HepG2 (cell line): ENCODE results near the gene EPHA10. TPM values are rescaled to one million over a fixed set of nuclear protein-coding genes. Genes with fewer than 3 reads are reported as not detected.

Experiments used
- ATAC-seq: fragments of 200-7000 bp; cut with Tn5 transposase; 3 replicates; pipeline ENCODE4 v1.9.1; 2020; ENCODE audit warnings: mild to moderate bottlenecking, moderate library complexity
- BruUV-seq: library from RNA; stranded (reverse); fragments of 400-500 nt; replicated peaks from 2 replicates; lab custom pipeline; 2021; lab: Mats Ljungman, UMichigan
- CTCF ChIA-PET: fragments of 300-600 bp; formaldehyde crosslinking; extraction: SDS; loops from one replicate; lab custom pipeline; 2021; ENCODE audit warnings: low total read pairs, inconsistent platforms, low intra/inter-chr PET ratio; lab: Yijun Ruan, JAX
- POLR2A ChIA-PET: fragments of 350-600 bp; sonication (Branson Sonifier 250); formaldehyde crosslinking; loops from one replicate; lab custom pipeline; 2020; ENCODE audit warnings: antibody characterized with exemption, inconsistent platforms; lab: Yijun Ruan, JAX
- DNase-seq: peaks from one replicate; pipeline ENCODE4 v3.0.0-alpha.2; 2015; ENCODE audit warnings: low spot score
- FAIRE-seq: peaks from 3 replicates; lab custom pipeline; 2011; peaks lifted over from hg19 to GRCh38; lab: Jason Lieb, UNC
- H2AFZ ChIP-seq: one replicate; pipeline ENCODE4 v1.6.1; 2011; ENCODE audit warnings: low read length, inconsistent platforms
- H3K27ac ChIP-seq: fragments of 300-600 bp; 3 replicates; pipeline ENCODE4 v1.8.0; 2011; ENCODE audit warnings: mixed run types, mild to moderate bottlenecking, mixed read lengths, low read length, inconsistent platforms; ENCODE audit not compliant: insufficient read depth; ENCODE audit errors: extremely low read length
- H3K27me3 ChIP-seq, 2 experiments: fragments of 200-600 bp in 1 of 2; 2 replicates in 1 of 2; 3 replicates in 1 of 2; pipeline versions ENCODE4 v1.6.0 to v1.8.0; 2011; ENCODE audit warnings: low read length in 2 of 2, mild to moderate bottlenecking in 2 of 2, moderate library complexity in 2 of 2, inconsistent platforms in 1 of 2; ENCODE audit not compliant: insufficient read depth in 2 of 2, control insufficient read depth in 1 of 2
- H3K36me3 ChIP-seq, 2 experiments: fragments of 200-600 bp in 1 of 2; replicated peaks in 1 of 2; 2 replicates in 1 of 2; 3 replicates in 1 of 2; pipeline versions ENCODE4 v1.5.1 to v1.8.0; 2011; ENCODE audit warnings: low read length in 2 of 2, inconsistent platforms in 1 of 2; ENCODE audit not compliant: insufficient read depth in 2 of 2, control insufficient read depth in 1 of 2
- H3K4me1 ChIP-seq: 2 replicates; pipeline ENCODE4 v1.5.1; 2012; ENCODE audit warnings: low read length, inconsistent platforms; ENCODE audit not compliant: insufficient read depth
- H3K4me2 ChIP-seq: 2 replicates; pipeline ENCODE4 v1.6.0; 2011; ENCODE audit warnings: low read depth, low read length, inconsistent platforms
- H3K4me3 ChIP-seq, 3 experiments: fragments of 200-600 bp in 1 of 3; sonication (generic), shearing (Covaris generic) in 1 of 3; replicated peaks in 1 of 3; 2 replicates each; pipeline ENCODE4 v1.5.1; 2011 to 2016; ENCODE audit warnings: low read length in 3 of 3, inconsistent platforms in 2 of 3, low read depth in 2 of 3, mild to moderate bottlenecking in 2 of 3, control low read depth in 1 of 3, mixed read lengths in 1 of 3; ENCODE audit not compliant: insufficient read depth in 1 of 3
- H3K79me2 ChIP-seq: one replicate; pipeline ENCODE4 v1.6.1; 2011; ENCODE audit warnings: low read length, inconsistent platforms; ENCODE audit not compliant: insufficient read depth
- H3K9ac ChIP-seq: 2 replicates; pipeline ENCODE4 v1.6.0; 2011; ENCODE audit warnings: mild to moderate bottlenecking, low read depth, low read length, inconsistent platforms; ENCODE audit not compliant: insufficient read depth
- H3K9me3 ChIP-seq: 2 replicates; pipeline ENCODE4 v1.5.1; 2012; ENCODE audit warnings: mild to moderate bottlenecking, low read length
- H4K20me1 ChIP-seq: 2 replicates; pipeline ENCODE4 v1.6.0; 2011; ENCODE audit warnings: inconsistent platforms, mild to moderate bottlenecking, low read length, moderate library complexity; ENCODE audit not compliant: insufficient read depth
- DNMT3B ChIP-seq: conservative IDR thresholded peaks from 2 replicates; pipeline ENCODE4 v1.6.1; 2016; ENCODE audit warnings: missing biosample characterization, control low read depth
- GZF1 ChIP-seq: sonication (generic); formaldehyde crosslinking; IDR thresholded peaks from 2 replicates; pipeline ENCODE4 v1.5.1; 2020; ENCODE audit warnings: mild to moderate bottlenecking, missing genetic modification reagents
- NFE2L2 ChIP-seq: fragments of 150-350 bp; IDR thresholded peaks from 2 replicates; pipeline ENCODE4 v1.6.1; 2014; ENCODE audit warnings: low read length
- RBFOX2 ChIP-seq: fragments of 200-400 bp; formaldehyde crosslinking; IDR thresholded peaks from 2 replicates; pipeline ENCODE4 v1.6.1; 2017; ENCODE audit warnings: low read depth, mild to moderate bottlenecking, low read length
- TBX2 ChIP-seq: sonication (generic); formaldehyde crosslinking; IDR thresholded peaks from 2 replicates; pipeline ENCODE4 v1.5.0; 2020; ENCODE audit warnings: missing genetic modification reagents, mild to moderate bottlenecking, borderline replicate concordance
- ZNF251 ChIP-seq: sonication (generic); formaldehyde crosslinking; IDR thresholded peaks from 2 replicates; pipeline ENCODE4 v1.9.0; 2021; ENCODE audit warnings: mild to moderate bottlenecking, missing genetic modification reagents
- ZNF678 ChIP-seq: sonication (generic); formaldehyde crosslinking; IDR thresholded peaks from 2 replicates; pipeline ENCODE4 v1.4.0; 2020; ENCODE audit warnings: mild to moderate bottlenecking, missing genetic modification reagents
- ZNF768 ChIP-seq: sonication (generic); formaldehyde crosslinking; IDR thresholded peaks from 2 replicates; pipeline ENCODE4 v1.4.0; 2020; ENCODE audit warnings: missing genetic modification reagents
- WGBS: methylation state at CpG from one replicate; pipeline ENCODE4 v1.1.6; 2017; ENCODE audit warnings: low lambda C conversion rate; 5-methylcytosine and 5-hydroxymethylcytosine counted together
- in situ Hi-C: cut with HindIII; loops from 2 replicates; pipeline ENCODE4 v1.10.0; 2017; ENCODE audit warnings: low pct_unique_long_range_greater_than_20kb; ENCODE audit not compliant: extremely low pct_ligation_motif_present
- intact Hi-C: fragments of 100-400 bp; cut with micrococcal nuclease; formaldehyde crosslinking; loops from one replicate; pipeline ENCODE4 v1.10.0; 2022; ENCODE audit not compliant: unreplicated experiment
- polyA plus RNA-seq, 8 experiments: library from polyadenylated mRNA; depleted of rRNA in 3 of 8; stranded (reverse) in 7 of 8; unstranded in 1 of 8; fragments of >200 nt; fragmentation: Illumina TruSeq in 4 of 8; extraction: Trizol in 4 of 8; gene quantifications; 2 replicates each; pipeline versions ENCODE4 v1.2.1 to v1.2.3, GENCODE V29; 2011 to 2016; ENCODE audit warnings: low read depth in 4 of 8, missing spikeins in 1 of 8, mixed read lengths in 1 of 8; ENCODE audit not compliant: insufficient read depth in 1 of 8
- total RNA-seq, 5 experiments: library from RNA; depleted of rRNA; stranded (reverse); fragments of >200 nt; fragmentation: Illumina TruSeq; extraction: Trizol; gene quantifications; 2 replicates each; pipeline ENCODE4 v1.2.3, GENCODE V29; 2016; ENCODE audit warnings: low read depth in 1 of 5
- TF ChIP-seq, protein P1 (sequence below): sonication (generic); formaldehyde crosslinking; IDR thresholded peaks from 2 replicates; pipeline ENCODE4 v1.4.0; 2020; ENCODE audit warnings: mild to moderate bottlenecking, missing genetic modification reagents
- TF ChIP-seq, protein P2 (sequence below): sonication (generic); formaldehyde crosslinking; IDR thresholded peaks from 2 replicates; pipeline ENCODE4 v1.5.0; 2020; ENCODE audit warnings: missing genetic modification reagents, mild to moderate bottlenecking, borderline replicate concordance
- TF ChIP-seq, protein P3 (sequence below): sonication (generic); formaldehyde crosslinking; IDR thresholded peaks from 2 replicates; pipeline ENCODE4 v1.5.0; 2020; ENCODE audit warnings: mild to moderate bottlenecking, missing genetic modification reagents, moderate library complexity

The EPHA10 gene
- total and polyA plus RNA-seq, 2 of the 13 experiments (the other 11 are each of a cell fraction or from before 2014, with no cell fraction given): 0.11 to 0.58 TPM

DNA sequence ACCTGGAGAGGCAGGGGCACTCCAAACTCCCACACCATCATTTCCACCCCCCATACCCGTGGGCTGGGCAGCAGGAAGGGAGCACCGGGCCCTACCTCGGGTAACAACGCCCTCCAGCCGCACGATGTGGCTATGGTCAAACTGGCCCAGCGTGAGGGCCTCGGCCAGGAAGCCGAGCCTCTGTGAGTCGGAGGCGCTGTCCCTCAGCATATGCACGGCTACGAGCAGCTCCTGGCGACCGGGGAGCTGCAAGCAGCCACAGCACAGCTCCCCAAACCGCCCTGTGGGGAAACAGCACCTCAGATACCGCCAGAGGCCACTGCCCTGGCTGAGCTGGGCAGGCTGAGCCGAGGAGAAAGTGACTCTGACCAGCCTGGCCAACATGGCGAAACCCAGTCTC, 43.4 kb downstream of the EPHA10 start (continued):
- TF ChIP-seq RBFOX2: no peak
- no peak for TF ChIP-seq NFE2L2
- peak; percentile 34; the same call in 1 of the 2 replicates for TF ChIP-seq ZNF768 (CRISPR knock-in tag)
- TF ChIP-seq TBX2 (CRISPR knock-in tag): no peak
- no peak for TF ChIP-seq ZNF251
- no peak for TF ChIP-seq ZNF678
- TF ChIP-seq, all 625 proteins: peak for 9

DNA sequence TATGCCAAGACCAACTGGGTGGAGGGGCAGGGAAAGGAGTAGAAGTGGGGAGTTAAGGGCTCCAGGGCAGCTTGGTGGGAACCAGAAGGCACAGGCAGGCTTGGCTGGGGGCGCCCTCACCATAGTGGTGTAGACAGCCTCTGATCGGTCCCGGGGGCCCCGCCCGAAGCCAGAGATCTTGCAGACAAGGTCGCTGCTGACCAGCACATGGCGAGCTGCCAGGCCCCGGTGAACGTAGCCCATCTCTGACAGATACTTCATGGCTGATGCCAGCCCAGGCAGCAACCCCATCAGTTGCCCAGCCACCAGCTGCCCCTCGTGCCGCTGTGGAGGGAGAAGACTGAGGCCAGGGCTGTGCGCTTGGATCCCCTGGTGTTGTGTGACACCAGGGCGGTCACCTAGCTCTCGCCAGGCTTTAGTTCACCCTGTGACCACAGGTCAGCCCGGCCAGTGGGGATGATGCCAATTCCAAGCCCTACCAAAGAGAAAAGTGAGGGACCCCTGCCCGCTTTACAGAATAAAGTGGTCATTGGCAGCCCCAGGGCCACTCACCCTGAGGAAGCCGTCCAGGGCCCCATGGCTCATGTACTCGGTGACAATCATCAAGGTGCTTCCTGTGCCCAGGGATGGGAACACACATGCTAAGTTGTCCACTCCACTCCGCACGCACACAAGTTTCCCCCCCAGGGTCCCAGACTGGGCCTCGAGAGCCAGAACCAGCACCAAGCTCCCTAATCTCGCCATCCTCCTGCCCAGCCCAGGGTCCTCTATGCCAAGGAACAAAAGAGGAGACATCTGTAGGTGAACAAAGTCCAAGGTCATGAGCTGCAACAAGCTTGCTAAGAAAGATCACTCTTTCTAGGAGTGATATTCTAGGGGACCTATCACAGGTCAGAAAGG, 44.4 kb downstream of the EPHA10 start:
- no peak overlapping the region for H3K27ac ChIP-seq
- in situ Hi-C loops: no loop called here
- ATAC-seq (no peak), DNase-seq (no peak), FAIRE-seq (no peak)
- H4K20me1 ChIP-seq: no peaks in the 10 kb centered on the region
- H3K36me3 ChIP-seq: no peaks in the 10 kb centered on the region
- no peak overlapping the region for H3K9ac ChIP-seq
- peaks cover 5 to 15% of the 10 kb centered on the region in 2 experiments; a peak in 4 of 5 replicates for H3K27me3 ChIP-seq
- TF ChIP-seq, protein P1, sequence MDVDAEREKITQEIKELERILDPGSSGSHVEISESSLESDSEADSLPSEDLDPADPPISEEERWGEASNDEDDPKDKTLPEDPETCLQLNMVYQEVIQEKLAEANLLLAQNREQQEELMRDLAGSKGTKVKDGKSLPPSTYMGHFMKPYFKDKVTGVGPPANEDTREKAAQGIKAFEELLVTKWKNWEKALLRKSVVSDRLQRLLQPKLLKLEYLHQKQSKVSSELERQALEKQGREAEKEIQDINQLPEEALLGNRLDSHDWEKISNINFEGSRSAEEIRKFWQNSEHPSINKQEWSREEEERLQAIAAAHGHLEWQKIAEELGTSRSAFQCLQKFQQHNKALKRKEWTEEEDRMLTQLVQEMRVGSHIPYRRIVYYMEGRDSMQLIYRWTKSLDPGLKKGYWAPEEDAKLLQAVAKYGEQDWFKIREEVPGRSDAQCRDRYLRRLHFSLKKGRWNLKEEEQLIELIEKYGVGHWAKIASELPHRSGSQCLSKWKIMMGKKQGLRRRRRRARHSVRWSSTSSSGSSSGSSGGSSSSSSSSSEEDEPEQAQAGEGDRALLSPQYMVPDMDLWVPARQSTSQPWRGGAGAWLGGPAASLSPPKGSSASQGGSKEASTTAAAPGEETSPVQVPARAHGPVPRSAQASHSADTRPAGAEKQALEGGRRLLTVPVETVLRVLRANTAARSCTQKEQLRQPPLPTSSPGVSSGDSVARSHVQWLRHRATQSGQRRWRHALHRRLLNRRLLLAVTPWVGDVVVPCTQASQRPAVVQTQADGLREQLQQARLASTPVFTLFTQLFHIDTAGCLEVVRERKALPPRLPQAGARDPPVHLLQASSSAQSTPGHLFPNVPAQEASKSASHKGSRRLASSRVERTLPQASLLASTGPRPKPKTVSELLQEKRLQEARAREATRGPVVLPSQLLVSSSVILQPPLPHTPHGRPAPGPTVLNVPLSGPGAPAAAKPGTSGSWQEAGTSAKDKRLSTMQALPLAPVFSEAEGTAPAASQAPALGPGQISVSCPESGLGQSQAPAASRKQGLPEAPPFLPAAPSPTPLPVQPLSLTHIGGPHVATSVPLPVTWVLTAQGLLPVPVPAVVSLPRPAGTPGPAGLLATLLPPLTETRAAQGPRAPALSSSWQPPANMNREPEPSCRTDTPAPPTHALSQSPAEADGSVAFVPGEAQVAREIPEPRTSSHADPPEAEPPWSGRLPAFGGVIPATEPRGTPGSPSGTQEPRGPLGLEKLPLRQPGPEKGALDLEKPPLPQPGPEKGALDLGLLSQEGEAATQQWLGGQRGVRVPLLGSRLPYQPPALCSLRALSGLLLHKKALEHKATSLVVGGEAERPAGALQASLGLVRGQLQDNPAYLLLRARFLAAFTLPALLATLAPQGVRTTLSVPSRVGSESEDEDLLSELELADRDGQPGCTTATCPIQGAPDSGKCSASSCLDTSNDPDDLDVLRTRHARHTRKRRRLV (CRISPR knock-in tag): no peak
- TF ChIP-seq ZNF768 (CRISPR knock-in tag) (peak; percentile 28; the same call in 1 of the 2 replicates), GZF1 (CRISPR knock-in tag) (no peak), DNMT3B (no peak)
- TF ChIP-seq, protein P2, sequence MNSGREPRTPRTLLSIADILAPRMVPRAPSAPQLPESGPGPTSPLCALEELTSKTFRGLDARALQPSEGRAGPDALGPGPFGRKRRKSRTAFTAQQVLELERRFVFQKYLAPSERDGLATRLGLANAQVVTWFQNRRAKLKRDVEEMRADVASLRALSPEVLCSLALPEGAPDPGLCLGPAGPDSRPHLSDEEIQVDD (CRISPR knock-in tag): no peak
- TF ChIP-seq, protein P3, sequence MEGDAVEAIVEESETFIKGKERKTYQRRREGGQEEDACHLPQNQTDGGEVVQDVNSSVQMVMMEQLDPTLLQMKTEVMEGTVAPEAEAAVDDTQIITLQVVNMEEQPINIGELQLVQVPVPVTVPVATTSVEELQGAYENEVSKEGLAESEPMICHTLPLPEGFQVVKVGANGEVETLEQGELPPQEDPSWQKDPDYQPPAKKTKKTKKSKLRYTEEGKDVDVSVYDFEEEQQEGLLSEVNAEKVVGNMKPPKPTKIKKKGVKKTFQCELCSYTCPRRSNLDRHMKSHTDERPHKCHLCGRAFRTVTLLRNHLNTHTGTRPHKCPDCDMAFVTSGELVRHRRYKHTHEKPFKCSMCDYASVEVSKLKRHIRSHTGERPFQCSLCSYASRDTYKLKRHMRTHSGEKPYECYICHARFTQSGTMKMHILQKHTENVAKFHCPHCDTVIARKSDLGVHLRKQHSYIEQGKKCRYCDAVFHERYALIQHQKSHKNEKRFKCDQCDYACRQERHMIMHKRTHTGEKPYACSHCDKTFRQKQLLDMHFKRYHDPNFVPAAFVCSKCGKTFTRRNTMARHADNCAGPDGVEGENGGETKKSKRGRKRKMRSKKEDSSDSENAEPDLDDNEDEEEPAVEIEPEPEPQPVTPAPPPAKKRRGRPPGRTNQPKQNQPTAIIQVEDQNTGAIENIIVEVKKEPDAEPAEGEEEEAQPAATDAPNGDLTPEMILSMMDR: peak; percentile 19; the same call in 1 of the 2 replicates
- no peak overlapping the region for H3K4me2 ChIP-seq
- no peaks in the 10 kb centered on the region for H3K9me3 ChIP-seq
- 32% methylated on average over 8 of the region's 22 CpGs for WGBS
- H3K4me1 ChIP-seq: peaks cover 80% of the 10 kb centered on the region
- POLR2A ChIA-PET: interaction anchor here (1.0 to 1.7 kb wide), 2 partner anchors 30 to 139 kb away, joined by 3 to 4 read pairs; partner anchors contain the start of gene MTF1
- no peak overlapping the region; a peak in 1 of 6 replicates for H3K4me3 ChIP-seq
- no TSS peak for BruUV-seq
- no peak overlapping the region for H2AFZ ChIP-seq
- intact Hi-C loops: loop anchor here (10.0 kb wide), 1 partner anchor 74 kb away; the partner anchor contains the start of gene MANEAL
- CTCF ChIA-PET: no interaction called here
- H3K79me2 ChIP-seq: no peaks in the 10 kb centered on the region
